Spleen (tissue), 7 donors: ENCODE measurements around the gene RABL2A.
"Not testable (repeated sequence)": the region's sequence is repeated elsewhere in the genome, so short reads cannot be mapped to it uniquely, and the experiment has no call there.

ENCODE experiments used
- POLR2A ChIP-seq, 3 donors: fragments of 450-650 bp; IDR thresholded peaks; one replicate each; pipeline ENCODE4 v1.5.1; 2017; ENCODE audit warnings: antibody characterized with exemption in 3 of 3, mild to moderate bottlenecking in 1 of 3
- TF ChIP-seq, protein P1 (sequence below), 11 experiments: fragments of 200-600 bp in 7 of 11; fragments of 450-650 bp in 4 of 11; sonication (generic) in 4 of 11; IDR thresholded peaks in 8 of 11; conservative IDR thresholded peaks in 3 of 11; 1 replicate in 7 of 11; 2 replicates in 4 of 11; pipeline versions ENCODE4 v1.4.0 to v1.8.0; 2016 to 2021; ENCODE audit warnings: antibody characterized with exemption in 11 of 11, inconsistent platforms in 4 of 11, mild to moderate bottlenecking in 1 of 11
- donor health status: DM: no; HTN: no; CAD: no; lungs with moderate emphysema.
- donor health status: DM: no; HTN: no; CAD: no.
- donor health status: DM: no; HTN: no; CAD: no.

DNA sequence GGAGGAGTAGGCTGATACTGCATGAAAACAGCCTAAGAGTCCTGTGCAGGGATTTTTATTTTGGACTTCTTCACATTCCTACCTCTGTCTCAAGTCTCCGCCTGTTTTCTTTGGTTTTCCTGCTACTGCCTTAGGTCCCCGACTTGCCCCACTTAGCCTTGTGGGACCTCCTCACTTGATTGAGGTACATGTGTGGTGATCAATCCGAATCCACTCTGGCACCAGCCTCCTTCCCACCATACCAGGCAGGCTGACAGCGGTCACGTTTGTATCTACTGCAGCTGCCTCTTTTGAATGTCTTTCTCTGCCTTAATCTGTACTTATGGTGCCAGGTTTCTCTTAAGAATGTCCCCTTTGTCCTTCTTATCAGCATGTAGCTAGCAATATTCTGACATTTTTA, 22.4 kb upstream of the RABL2A start:
- TF ChIP-seq, protein P1, sequence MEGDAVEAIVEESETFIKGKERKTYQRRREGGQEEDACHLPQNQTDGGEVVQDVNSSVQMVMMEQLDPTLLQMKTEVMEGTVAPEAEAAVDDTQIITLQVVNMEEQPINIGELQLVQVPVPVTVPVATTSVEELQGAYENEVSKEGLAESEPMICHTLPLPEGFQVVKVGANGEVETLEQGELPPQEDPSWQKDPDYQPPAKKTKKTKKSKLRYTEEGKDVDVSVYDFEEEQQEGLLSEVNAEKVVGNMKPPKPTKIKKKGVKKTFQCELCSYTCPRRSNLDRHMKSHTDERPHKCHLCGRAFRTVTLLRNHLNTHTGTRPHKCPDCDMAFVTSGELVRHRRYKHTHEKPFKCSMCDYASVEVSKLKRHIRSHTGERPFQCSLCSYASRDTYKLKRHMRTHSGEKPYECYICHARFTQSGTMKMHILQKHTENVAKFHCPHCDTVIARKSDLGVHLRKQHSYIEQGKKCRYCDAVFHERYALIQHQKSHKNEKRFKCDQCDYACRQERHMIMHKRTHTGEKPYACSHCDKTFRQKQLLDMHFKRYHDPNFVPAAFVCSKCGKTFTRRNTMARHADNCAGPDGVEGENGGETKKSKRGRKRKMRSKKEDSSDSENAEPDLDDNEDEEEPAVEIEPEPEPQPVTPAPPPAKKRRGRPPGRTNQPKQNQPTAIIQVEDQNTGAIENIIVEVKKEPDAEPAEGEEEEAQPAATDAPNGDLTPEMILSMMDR (IDR thresholded peaks at IDR 0.05 in 8 of 11, conservative IDR thresholded peaks at IDR 0.05 in 3 of 11): not testable (repeated sequence)
- TF ChIP-seq POLR2A (IDR thresholded peaks at IDR 0.05): not testable (repeated sequence)
